Dendritic cell treated with granulocyte-macrophage colony-stimulating factor and Interleukin-4, amounts not matched to agents 40 ng/mL and 50 ng/mL, for 4 days (primary cell): ENCODE measurements around the gene MUC12.
"Not testable (repeated sequence)": the region's sequence is repeated elsewhere in the genome, so short reads cannot be mapped to it uniquely, and the experiment has no call there.

Source experiments
- H3K27ac Mint-ChIP-seq: one replicate; pipeline ENCODE4 v1.8.0; 2022; ENCODE audit warnings: mild to moderate bottlenecking, mixed read lengths
- H3K27me3 Mint-ChIP-seq: one replicate; pipeline ENCODE4 v1.8.0; 2022; ENCODE audit warnings: mild to moderate bottlenecking, mixed read lengths
- H3K36me3 Mint-ChIP-seq: one replicate; pipeline ENCODE4 v1.8.0; 2022; ENCODE audit warnings: low read depth, mixed read lengths
- H3K4me1 Mint-ChIP-seq: one replicate; pipeline ENCODE4 v1.8.0; 2022; ENCODE audit warnings: low read depth, mixed read lengths
- H3K4me3 Mint-ChIP-seq: one replicate; pipeline ENCODE4 v1.8.0; 2022; ENCODE audit warnings: mild to moderate bottlenecking, moderate library complexity, mixed read lengths
- H3K9me3 Mint-ChIP-seq: one replicate; pipeline ENCODE4 v1.8.0; 2022; ENCODE audit warnings: mixed read lengths
- intact Hi-C: fragments of 100-400 bp; cut with micrococcal nuclease; formaldehyde crosslinking; loops from one replicate; pipeline ENCODE4 v1.15.0; 2022

The MUC12 gene

GRCh38 chr7:100992280-100992679 is 22.9 kb downstream of the MUC12 start:
- H3K27ac Mint-ChIP-seq, H3K9me3 Mint-ChIP-seq, H3K36me3 Mint-ChIP-seq, intact Hi-C loops, H3K27me3 Mint-ChIP-seq, H3K4me3 Mint-ChIP-seq, H3K4me1 Mint-ChIP-seq: not testable (repeated sequence)

- H3K9me3 Mint-ChIP-seq, H3K27ac Mint-ChIP-seq, H3K27me3 Mint-ChIP-seq, H3K4me1 Mint-ChIP-seq, intact Hi-C loops, H3K36me3 Mint-ChIP-seq, H3K4me3 Mint-ChIP-seq: not testable (repeated sequence)
Observed at GRCh38 chr7:100994671-100995070, 25.3 kb downstream of the MUC12 start.

- H3K36me3 Mint-ChIP-seq, H3K4me3 Mint-ChIP-seq, H3K4me1 Mint-ChIP-seq, intact Hi-C loops, H3K27me3 Mint-ChIP-seq, H3K27ac Mint-ChIP-seq: not testable (repeated sequence)
- H3K9me3 Mint-ChIP-seq = peaks cover 22% of the 10 kb centered on the region
Observed at GRCh38 chr7:100998530-100998929, 29.2 kb downstream of the MUC12 start.

- H3K27ac Mint-ChIP-seq, H3K4me1 Mint-ChIP-seq, H3K27me3 Mint-ChIP-seq, H3K4me3 Mint-ChIP-seq, H3K36me3 Mint-ChIP-seq, intact Hi-C loops: not testable (repeated sequence)
- H3K9me3 Mint-ChIP-seq = peaks cover 23% of the 10 kb centered on the region
Observed at GRCh38 chr7:100999334-100999733, 30.0 kb downstream of the MUC12 start.

GRCh38 chr7:101000025-101000424 is 30.7 kb downstream of the MUC12 start:
- H3K36me3 Mint-ChIP-seq, H3K4me3 Mint-ChIP-seq, intact Hi-C loops, H3K27ac Mint-ChIP-seq, H3K27me3 Mint-ChIP-seq, H3K4me1 Mint-ChIP-seq: not testable (repeated sequence)
- H3K9me3 Mint-ChIP-seq = peaks cover 23% of the 10 kb centered on the region

GRCh38 chr7:101002333-101002732 is 33.0 kb downstream of the MUC12 start:
- peaks cover 23% of the 10 kb centered on the region for H3K9me3 Mint-ChIP-seq
- H3K4me1 Mint-ChIP-seq, H3K27me3 Mint-ChIP-seq, H3K36me3 Mint-ChIP-seq, H3K4me3 Mint-ChIP-seq, H3K27ac Mint-ChIP-seq, intact Hi-C loops: not testable (repeated sequence)

GRCh38 chr7:101007361-101007760 is 38.0 kb downstream of the MUC12 start:
- not testable (repeated sequence) for H3K27ac Mint-ChIP-seq

GRCh38 chr7:101009629-101010028 is 40.3 kb downstream of the MUC12 start:
- Mint-ChIP-seq H3K4me1 (no peaks in the 10 kb centered on the region), H3K27ac (no peak overlapping the region), H3K27me3 (peaks cover 20% of the 10 kb centered on the region), H3K36me3 (no peaks in the 10 kb centered on the region), H3K9me3 (no peaks in the 10 kb centered on the region), H3K4me3 (no peak overlapping the region)
- intact Hi-C loops = no loop called here

More at GRCh38 chr7:101007361-101007760, 38.0 kb downstream of the MUC12 start:
- H3K36me3 Mint-ChIP-seq, intact Hi-C loops, H3K4me1 Mint-ChIP-seq, H3K4me3 Mint-ChIP-seq: not testable (repeated sequence)
- Mint-ChIP-seq H3K27me3 (peaks cover 13% of the 10 kb centered on the region), H3K9me3 (peaks cover 11% of the 10 kb centered on the region)

GRCh38 chr7:101012931-101013330 is 43.6 kb downstream of the MUC12 start:
- H3K27me3 Mint-ChIP-seq = peaks cover 41% of the 10 kb centered on the region
- intact Hi-C loops = no loop called here
- H3K4me3 Mint-ChIP-seq = no peak overlapping the region
- H3K27ac Mint-ChIP-seq = no peak overlapping the region
- H3K36me3 Mint-ChIP-seq = no peaks in the 10 kb centered on the region
- H3K9me3 Mint-ChIP-seq = no peaks in the 10 kb centered on the region
- H3K4me1 Mint-ChIP-seq = peaks cover 21% of the 10 kb centered on the region

- intact Hi-C loops = no loop called here
- Mint-ChIP-seq H3K4me1 (peaks cover 36% of the 10 kb centered on the region), H3K27me3 (peaks cover 51% of the 10 kb centered on the region), H3K27ac (peak overlapping the region; percentile 92), H3K9me3 (no peaks in the 10 kb centered on the region), H3K36me3 (no peaks in the 10 kb centered on the region), H3K4me3 (no peak overlapping the region)
Observed at GRCh38 chr7:101015626-101016025, 46.3 kb downstream of the MUC12 start.

- peak overlapping the region; percentile 67 for H3K4me3 Mint-ChIP-seq
- peak overlapping the region; percentile 92 for H3K27ac Mint-ChIP-seq
- no peaks in the 10 kb centered on the region for H3K36me3 Mint-ChIP-seq
- peaks cover 59% of the 10 kb centered on the region for H3K27me3 Mint-ChIP-seq
- no peaks in the 10 kb centered on the region for H3K9me3 Mint-ChIP-seq
- H3K4me1 Mint-ChIP-seq = peaks cover 36% of the 10 kb centered on the region
- intact Hi-C loops = no loop called here
Observed at GRCh38 chr7:101017064-101017777, 47.9 kb downstream of the MUC12 start.

- Mint-ChIP-seq H3K9me3 (no peaks in the 10 kb centered on the region), H3K4me3 (peak overlapping the region; percentile 21), H3K4me1 (peaks cover 36% of the 10 kb centered on the region), H3K27me3 (peaks cover 59% of the 10 kb centered on the region), H3K36me3 (no peaks in the 10 kb centered on the region), H3K27ac (peak overlapping the region; percentile 72)
- intact Hi-C loops = no loop called here
Observed at GRCh38 chr7:101018271-101019167, 49.2 kb downstream of the MUC12 start.

- intact Hi-C loops = no loop called here
- no peaks in the 10 kb centered on the region for H3K36me3 Mint-ChIP-seq
- H3K4me3 Mint-ChIP-seq = no peak overlapping the region
- H3K27me3 Mint-ChIP-seq = peaks cover 58% of the 10 kb centered on the region
- no peaks in the 10 kb centered on the region for H3K9me3 Mint-ChIP-seq
- peaks cover 36% of the 10 kb centered on the region for H3K4me1 Mint-ChIP-seq
- peak overlapping the region; percentile 72 for H3K27ac Mint-ChIP-seq
Observed at GRCh38 chr7:101020444-101020843, 51.1 kb downstream of the MUC12 start.

- no peak overlapping the region for H3K27ac Mint-ChIP-seq
Observed at GRCh38 chr7:101021703-101022102, 52.3 kb downstream of the MUC12 start.

More at GRCh38 chr7:101021703-101022102, 52.3 kb downstream of the MUC12 start:
- peaks cover 24% of the 10 kb centered on the region for H3K4me1 Mint-ChIP-seq
- H3K9me3 Mint-ChIP-seq = no peaks in the 10 kb centered on the region
- H3K27me3 Mint-ChIP-seq = peaks cover 45% of the 10 kb centered on the region
- intact Hi-C loops = no loop called here
- no peak overlapping the region for H3K4me3 Mint-ChIP-seq
- H3K36me3 Mint-ChIP-seq = no peaks in the 10 kb centered on the region
